Measurements from ENCODE around the gene NOX5. TPM values are rescaled to one million over a fixed set of nuclear protein-coding genes. Genes with fewer than 3 reads are reported as not detected.
"Not testable (repeated sequence)": the region's sequence is repeated elsewhere in the genome, so short reads cannot be mapped to it uniquely, and the experiment has no call there.

Gene NOX5, protein sequence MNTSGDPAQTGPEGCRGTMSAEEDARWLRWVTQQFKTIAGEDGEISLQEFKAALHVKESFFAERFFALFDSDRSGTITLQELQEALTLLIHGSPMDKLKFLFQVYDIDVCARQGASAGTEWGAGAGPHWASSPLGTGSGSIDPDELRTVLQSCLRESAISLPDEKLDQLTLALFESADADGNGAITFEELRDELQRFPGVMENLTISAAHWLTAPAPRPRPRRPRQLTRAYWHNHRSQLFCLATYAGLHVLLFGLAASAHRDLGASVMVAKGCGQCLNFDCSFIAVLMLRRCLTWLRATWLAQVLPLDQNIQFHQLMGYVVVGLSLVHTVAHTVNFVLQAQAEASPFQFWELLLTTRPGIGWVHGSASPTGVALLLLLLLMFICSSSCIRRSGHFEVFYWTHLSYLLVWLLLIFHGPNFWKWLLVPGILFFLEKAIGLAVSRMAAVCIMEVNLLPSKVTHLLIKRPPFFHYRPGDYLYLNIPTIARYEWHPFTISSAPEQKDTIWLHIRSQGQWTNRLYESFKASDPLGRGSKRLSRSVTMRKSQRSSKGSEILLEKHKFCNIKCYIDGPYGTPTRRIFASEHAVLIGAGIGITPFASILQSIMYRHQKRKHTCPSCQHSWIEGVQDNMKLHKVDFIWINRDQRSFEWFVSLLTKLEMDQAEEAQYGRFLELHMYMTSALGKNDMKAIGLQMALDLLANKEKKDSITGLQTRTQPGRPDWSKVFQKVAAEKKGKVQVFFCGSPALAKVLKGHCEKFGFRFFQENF
- 0.16 TPM for polyA plus RNA-seq
- long read RNA-seq, donor 1, result 0 reads
- long read RNA-seq, donor 2, result 0 reads
- long read RNA-seq, donor 3, result 0 reads
- long read RNA-seq, donor 4, result 0 reads
- long read RNA-seq, donor 5, result 0 reads
- long read RNA-seq, donor 6, result 0 reads
- long read RNA-seq, donor 7, result 0 reads
- long read RNA-seq, donor 8, result 0 reads
- long read RNA-seq, donor 9, result 0 reads
- long read RNA-seq, donor 10, result 0 reads
- long read RNA-seq, donor 11, result 0 reads

- DNase-seq, result no peak
- H3K9me3 ChIP-seq (ENCODE audit: control insufficient read depth, low read depth, low read length), result no peaks in the 10 kb centered on the region
Observed at GRCh38 chr15:69014454-69014853, at the start of gene NOX5. Gene NOX5, plus strand, starts transcription at chr15:69014695. Its CDS starts 41 bp downstream, at chr15:69014736.

GRCh38 chr15:68966996-68967395 is 47.5 kb upstream of the NOX5 start:
- WGBS (ENCODE audit: insufficient coverage, low lambda C conversion rate), result 70% methylated on average over 2 of the region's 5 CpGs

More at GRCh38 chr15:69014454-69014853, at the start of gene NOX5:
- no peak within 1 kb of the TSS for H3K4me3 ChIP-seq (ENCODE audit: low read length)
- no peaks in the 10 kb centered on the region for H3K4me1 ChIP-seq (ENCODE audit: control insufficient read depth, insufficient read depth, low read length)
- no peaks in the 10 kb centered on the region for H3K27me3 ChIP-seq (ENCODE audit: control insufficient read depth, insufficient read depth, low read length)
- H3K36me3 ChIP-seq (ENCODE audit: control insufficient read depth, insufficient read depth, low read length), result no peaks in the 10 kb centered on the region
- no peak within 1 kb of the TSS for H3K27ac ChIP-seq (ENCODE audit: low read length)
- WGBS (ENCODE audit: insufficient coverage, low lambda C conversion rate), result no CpG with 5 or more reads among the region's 1 CpG

DNA sequence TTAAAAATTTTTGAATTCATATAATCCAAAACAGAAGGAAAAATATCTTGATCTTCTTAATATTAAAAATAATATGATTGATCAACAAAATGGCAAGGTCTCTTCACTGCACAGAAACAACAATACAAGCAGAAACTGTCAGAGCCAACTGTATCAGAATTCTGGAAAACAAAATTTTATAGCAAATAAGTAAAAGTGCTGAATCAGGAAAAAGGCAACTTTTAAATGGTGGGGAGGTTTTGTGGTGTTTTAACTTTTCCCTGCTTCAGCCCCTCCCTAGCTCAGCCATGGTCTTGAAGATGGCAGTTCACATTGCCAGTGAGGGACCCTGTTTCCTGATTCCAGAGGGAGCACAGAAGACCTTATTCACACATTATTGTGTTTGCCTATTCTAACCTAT is 46.5 kb upstream of the NOX5 start:
- no peak overlapping the region for H3K27ac ChIP-seq (ENCODE audit: low read length)
- DNase-seq, result no peak
- H3K4me1 ChIP-seq (ENCODE audit: control insufficient read depth, insufficient read depth, low read length), result no peaks in the 10 kb centered on the region
- peaks cover 8% of the 10 kb centered on the region for H3K9me3 ChIP-seq (ENCODE audit: control insufficient read depth, low read depth, low read length)
- H3K4me3 ChIP-seq (ENCODE audit: low read length), result no peak overlapping the region
- H3K36me3 ChIP-seq (ENCODE audit: control insufficient read depth, insufficient read depth, low read length), result no peaks in the 10 kb centered on the region
- no peaks in the 10 kb centered on the region for H3K27me3 ChIP-seq (ENCODE audit: control insufficient read depth, insufficient read depth, low read length)

More at GRCh38 chr15:68966996-68967395, 47.5 kb upstream of the NOX5 start:
- no peak overlapping the region for H3K27ac ChIP-seq (ENCODE audit: low read length)
- no peaks in the 10 kb centered on the region for H3K27me3 ChIP-seq (ENCODE audit: control insufficient read depth, insufficient read depth, low read length)
- no peaks in the 10 kb centered on the region for H3K4me1 ChIP-seq (ENCODE audit: control insufficient read depth, insufficient read depth, low read length)
- no peak for DNase-seq
- no peaks in the 10 kb centered on the region for H3K36me3 ChIP-seq (ENCODE audit: control insufficient read depth, insufficient read depth, low read length)
- H3K9me3 ChIP-seq (ENCODE audit: control insufficient read depth, low read depth, low read length), result peaks cover 8% of the 10 kb centered on the region
- H3K4me3 ChIP-seq (ENCODE audit: low read length), result no peak overlapping the region

DNA sequence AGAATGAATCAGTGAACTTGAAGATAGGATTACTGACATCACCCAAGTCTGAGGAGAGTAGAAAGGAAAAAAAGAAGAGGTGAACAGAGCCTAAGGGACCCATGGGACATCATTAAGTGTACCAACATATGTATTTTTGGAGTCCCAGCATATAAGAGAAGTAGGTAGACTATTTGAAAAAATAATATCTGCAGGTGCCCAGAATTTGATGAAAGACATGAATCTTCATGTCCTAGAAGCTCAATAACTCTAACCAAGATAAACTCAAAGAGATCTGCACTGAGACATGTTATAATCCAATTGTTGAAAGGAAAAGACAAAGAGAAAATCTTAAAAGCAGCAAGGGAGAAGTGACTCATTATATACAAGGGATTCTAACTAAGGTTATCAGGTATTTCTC is 45.2 kb upstream of the NOX5 start:
- Histone ChIP-seq H3K9me3 (ENCODE audit: control insufficient read depth, low read depth, low read length) (peaks cover 8% of the 10 kb centered on the region), H3K36me3 (ENCODE audit: control insufficient read depth, insufficient read depth, low read length) (no peaks in the 10 kb centered on the region)
- no peak for DNase-seq

GRCh38 chr15:68972201-68973065 is 42.1 kb upstream of the NOX5 start:
- DNase-seq, result no peak
- Histone ChIP-seq H3K36me3 (ENCODE audit: control insufficient read depth, insufficient read depth, low read length) (no peaks in the 10 kb centered on the region), H3K9me3 (ENCODE audit: control insufficient read depth, low read depth, low read length) (peaks cover 9% of the 10 kb centered on the region), H3K4me1 (ENCODE audit: control insufficient read depth, insufficient read depth, low read length) (no peaks in the 10 kb centered on the region), H3K27me3 (ENCODE audit: control insufficient read depth, insufficient read depth, low read length) (no peaks in the 10 kb centered on the region), H3K27ac (ENCODE audit: low read length) (no peak overlapping the region), H3K4me3 (ENCODE audit: low read length) (no peak overlapping the region)
- no CpG with 5 or more reads among the region's 4 CpGs for WGBS (ENCODE audit: insufficient coverage, low lambda C conversion rate)

More for the DNA sequence above, 45.2 kb upstream of the NOX5 start:
- H3K27me3 ChIP-seq (ENCODE audit: control insufficient read depth, insufficient read depth, low read length), result no peaks in the 10 kb centered on the region
- H3K27ac ChIP-seq (ENCODE audit: low read length), result no peak overlapping the region
- no peak overlapping the region for H3K4me3 ChIP-seq (ENCODE audit: low read length)
- no peaks in the 10 kb centered on the region for H3K4me1 ChIP-seq (ENCODE audit: control insufficient read depth, insufficient read depth, low read length)

- DNase-seq; H3K27me3 ChIP-seq (ENCODE audit: control insufficient read depth, insufficient read depth, low read length); H3K4me3 ChIP-seq (ENCODE audit: low read length); H3K36me3 ChIP-seq (ENCODE audit: control insufficient read depth, insufficient read depth, low read length); H3K4me1 ChIP-seq (ENCODE audit: control insufficient read depth, insufficient read depth, low read length); H3K27ac ChIP-seq (ENCODE audit: low read length); H3K9me3 ChIP-seq (ENCODE audit: control insufficient read depth, low read depth, low read length): not testable (repeated sequence)
- no CpG with 5 or more reads among the region's 26 CpGs for WGBS (ENCODE audit: insufficient coverage, low lambda C conversion rate)
Observed at GRCh38 chr15:68975651-68976160, 38.8 kb upstream of the NOX5 start.

GRCh38 chr15:68977426-68977825 is 37.1 kb upstream of the NOX5 start:
- not testable (repeated sequence) for H3K9me3 ChIP-seq (ENCODE audit: control insufficient read depth, low read depth, low read length); H3K36me3 ChIP-seq (ENCODE audit: control insufficient read depth, insufficient read depth, low read length); DNase-seq; H3K4me3 ChIP-seq (ENCODE audit: low read length); H3K27ac ChIP-seq (ENCODE audit: low read length); H3K4me1 ChIP-seq (ENCODE audit: control insufficient read depth, insufficient read depth, low read length); H3K27me3 ChIP-seq (ENCODE audit: control insufficient read depth, insufficient read depth, low read length)
- no CpG with 5 or more reads among the region's 10 CpGs for WGBS (ENCODE audit: insufficient coverage, low lambda C conversion rate)

- Histone ChIP-seq H3K4me1 (ENCODE audit: control insufficient read depth, insufficient read depth, low read length) (peaks cover 8% of the 10 kb centered on the region), H3K27ac (ENCODE audit: low read length) (no peak overlapping the region), H3K27me3 (ENCODE audit: control insufficient read depth, insufficient read depth, low read length) (peaks cover 5% of the 10 kb centered on the region), H3K9me3 (ENCODE audit: control insufficient read depth, low read depth, low read length) (peaks cover 9% of the 10 kb centered on the region), H3K36me3 (ENCODE audit: control insufficient read depth, insufficient read depth, low read length) (no peaks in the 10 kb centered on the region), H3K4me3 (ENCODE audit: low read length) (no peak overlapping the region)
- DNase-seq, result no peak
- no CpG with 5 or more reads among the region's 3 CpGs for WGBS (ENCODE audit: insufficient coverage, low lambda C conversion rate)
Observed at GRCh38 chr15:68979006-68979405, 35.5 kb upstream of the NOX5 start.

GRCh38 chr15:68979816-68980215 is 34.7 kb upstream of the NOX5 start:
- H3K27me3 ChIP-seq (ENCODE audit: control insufficient read depth, insufficient read depth, low read length), result peaks cover 5% of the 10 kb centered on the region
- H3K27ac ChIP-seq (ENCODE audit: low read length), result no peak overlapping the region
- peaks cover 9% of the 10 kb centered on the region for H3K9me3 ChIP-seq (ENCODE audit: control insufficient read depth, low read depth, low read length)
- no peak for DNase-seq
- WGBS (ENCODE audit: insufficient coverage, low lambda C conversion rate), result no CpG with 5 or more reads among the region's 1 CpG
- H3K4me3 ChIP-seq (ENCODE audit: low read length), result no peak overlapping the region
- H3K36me3 ChIP-seq (ENCODE audit: control insufficient read depth, insufficient read depth, low read length), result no peaks in the 10 kb centered on the region
- H3K4me1 ChIP-seq (ENCODE audit: control insufficient read depth, insufficient read depth, low read length), result peaks cover 11% of the 10 kb centered on the region

GRCh38 chr15:68980786-68981185 is 33.7 kb upstream of the NOX5 start:
- Histone ChIP-seq H3K4me1 (ENCODE audit: control insufficient read depth, insufficient read depth, low read length) (peaks cover 11% of the 10 kb centered on the region), H3K27ac (ENCODE audit: low read length) (no peak overlapping the region), H3K4me3 (ENCODE audit: low read length) (no peak overlapping the region), H3K36me3 (ENCODE audit: control insufficient read depth, insufficient read depth, low read length) (no peaks in the 10 kb centered on the region), H3K9me3 (ENCODE audit: control insufficient read depth, low read depth, low read length) (peaks cover 5% of the 10 kb centered on the region), H3K27me3 (ENCODE audit: control insufficient read depth, insufficient read depth, low read length) (peaks cover 5% of the 10 kb centered on the region)
- no peak for DNase-seq
